ENCODE data around the gene FASTKD2. TPM values are rescaled to one million over a fixed set of nuclear protein-coding genes. Genes with fewer than 3 reads are reported as not detected.

FASTKD2 gene
- total RNA-seq, 4 donors from 2014 or later = 39.2 to 67.0 (median 46.2) TPM

DNA sequence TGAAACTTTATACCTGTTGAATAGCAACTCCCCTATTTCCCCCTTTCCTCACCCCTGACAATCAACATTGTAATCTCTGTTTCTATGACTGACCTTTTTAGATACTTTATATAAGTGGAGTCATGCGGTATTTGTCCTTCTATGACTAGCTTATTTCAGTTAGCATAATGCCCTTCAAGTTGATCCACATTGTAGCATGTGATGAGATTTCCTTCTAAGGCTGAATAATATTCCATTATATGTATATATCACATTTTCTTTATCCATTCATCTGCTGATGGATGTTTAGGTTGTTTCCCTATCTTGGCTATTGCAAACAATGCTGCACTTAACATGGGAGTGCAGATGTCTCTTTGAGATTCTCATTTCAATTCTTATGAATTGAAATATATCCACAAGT is 9.5 kb downstream of the FASTKD2 start:
- Histone ChIP-seq H3K4me3 (replicated peaks in 1 of 3) (no peak overlapping the region), H3K27me3 (no peaks in the 10 kb centered on the region), H3K4me1 (no peaks in the 10 kb centered on the region), H3K27ac (no peak overlapping the region), H3K9me3 (no peaks in the 10 kb centered on the region), H3K36me3 (peaks cover 21 to 38% of the 10 kb centered on the region in 2 donors)
- no peak for DNase-seq
- intact Hi-C loops (cut with DNase I) = no loop called here
- 95 to 100% methylated on average over 1 of the region's 1 CpG for WGBS, 2 donors
- TF ChIP-seq POLR2A (IDR thresholded peaks at IDR 0.05) = no peak
- TF ChIP-seq, protein P1, sequence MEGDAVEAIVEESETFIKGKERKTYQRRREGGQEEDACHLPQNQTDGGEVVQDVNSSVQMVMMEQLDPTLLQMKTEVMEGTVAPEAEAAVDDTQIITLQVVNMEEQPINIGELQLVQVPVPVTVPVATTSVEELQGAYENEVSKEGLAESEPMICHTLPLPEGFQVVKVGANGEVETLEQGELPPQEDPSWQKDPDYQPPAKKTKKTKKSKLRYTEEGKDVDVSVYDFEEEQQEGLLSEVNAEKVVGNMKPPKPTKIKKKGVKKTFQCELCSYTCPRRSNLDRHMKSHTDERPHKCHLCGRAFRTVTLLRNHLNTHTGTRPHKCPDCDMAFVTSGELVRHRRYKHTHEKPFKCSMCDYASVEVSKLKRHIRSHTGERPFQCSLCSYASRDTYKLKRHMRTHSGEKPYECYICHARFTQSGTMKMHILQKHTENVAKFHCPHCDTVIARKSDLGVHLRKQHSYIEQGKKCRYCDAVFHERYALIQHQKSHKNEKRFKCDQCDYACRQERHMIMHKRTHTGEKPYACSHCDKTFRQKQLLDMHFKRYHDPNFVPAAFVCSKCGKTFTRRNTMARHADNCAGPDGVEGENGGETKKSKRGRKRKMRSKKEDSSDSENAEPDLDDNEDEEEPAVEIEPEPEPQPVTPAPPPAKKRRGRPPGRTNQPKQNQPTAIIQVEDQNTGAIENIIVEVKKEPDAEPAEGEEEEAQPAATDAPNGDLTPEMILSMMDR (IDR thresholded peaks at IDR 0.05) = no peak

DNA sequence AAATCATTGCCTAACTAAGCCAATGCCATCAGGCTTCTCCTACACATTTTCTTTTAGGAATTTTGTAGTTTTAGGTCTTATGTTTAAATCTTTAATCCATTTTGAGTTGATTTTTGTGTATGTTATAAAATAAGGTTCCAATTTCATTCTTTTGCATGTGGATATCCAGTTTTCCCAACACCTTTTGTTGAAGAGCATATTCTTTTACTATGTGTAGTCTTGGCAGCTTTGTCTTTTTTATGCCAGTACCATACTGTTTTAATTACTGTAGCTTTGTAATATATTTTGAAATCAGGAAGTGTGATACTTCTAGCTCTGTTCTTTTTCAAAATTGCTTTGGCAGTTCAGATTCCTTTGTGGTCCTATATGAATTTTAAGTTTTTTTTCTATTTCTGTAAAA is 11.0 kb downstream of the FASTKD2 start:
- Histone ChIP-seq H3K4me3 (replicated peaks in 1 of 3) (no peak overlapping the region), H3K27ac (no peak overlapping the region), H3K36me3 (peaks cover 24 to 39% of the 10 kb centered on the region in 2 donors), H3K4me1 (no peaks in the 10 kb centered on the region), H3K9me3 (no peaks in the 10 kb centered on the region), H3K27me3 (no peaks in the 10 kb centered on the region)
- TF ChIP-seq, protein P1 (IDR thresholded peaks at IDR 0.05) = no peak
- TF ChIP-seq POLR2A (IDR thresholded peaks at IDR 0.05) = no peak
- no peak for DNase-seq
- intact Hi-C loops (cut with DNase I) = no loop called here

DNA sequence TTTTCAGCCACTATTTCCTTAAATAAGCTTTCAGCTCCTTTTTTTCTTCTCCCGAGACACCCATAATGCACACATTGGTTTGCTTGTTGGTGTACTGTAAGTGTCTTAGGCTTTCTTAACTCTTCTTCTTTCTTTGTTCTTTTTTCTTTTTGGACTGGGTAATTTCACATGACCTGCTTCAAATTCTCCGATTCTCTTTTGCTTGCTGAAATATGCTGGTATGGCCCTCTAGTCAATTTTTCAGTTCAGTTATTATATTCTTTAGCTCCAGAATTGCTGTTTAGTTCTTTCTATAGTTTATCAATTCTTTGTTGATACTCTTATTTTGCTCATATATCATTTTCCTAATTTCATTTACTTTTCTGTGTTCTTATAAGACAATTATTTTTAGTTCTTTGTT is 15.3 kb downstream of the FASTKD2 start:
- WGBS, 2 donors = 96 to 98% methylated on average over 2 of the region's 2 CpGs
- no peaks in the 10 kb centered on the region for H3K4me1 ChIP-seq
- intact Hi-C loops (cut with DNase I) = no loop called here
- no peak overlapping the region for H3K4me3 ChIP-seq (replicated peaks in 1 of 3)
- no peaks in the 10 kb centered on the region for H3K9me3 ChIP-seq
- no peak for TF ChIP-seq POLR2A (IDR thresholded peaks at IDR 0.05)
- TF ChIP-seq, protein P1 (IDR thresholded peaks at IDR 0.05) = no peak
- peaks cover 17 to 38% of the 10 kb centered on the region in 2 donors for H3K36me3 ChIP-seq
- no peak overlapping the region for H3K27ac ChIP-seq
- no peak for DNase-seq
- no peaks in the 10 kb centered on the region for H3K27me3 ChIP-seq

DNA sequence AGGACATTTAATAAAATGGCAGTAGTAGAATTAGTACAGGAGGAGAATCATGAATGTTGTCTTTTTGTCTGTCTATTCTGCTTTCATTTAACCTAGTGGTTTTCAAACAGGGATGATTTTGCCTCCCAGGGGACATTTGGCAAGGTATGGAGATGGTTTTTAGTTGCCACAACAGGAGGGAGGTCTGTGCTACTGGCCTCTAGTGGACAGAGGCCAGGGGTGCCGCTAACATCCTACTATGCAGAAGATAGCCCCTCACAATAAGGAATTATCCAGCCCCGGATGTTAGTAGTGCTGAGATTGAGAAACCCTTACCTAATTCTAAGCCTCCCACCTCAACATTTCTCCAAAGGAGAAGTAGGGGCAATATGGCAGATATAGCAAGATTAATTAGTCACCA is 18.3 kb downstream of the FASTKD2 start:
- Histone ChIP-seq H3K4me3 (replicated peaks in 1 of 3) (no peak overlapping the region), H3K4me1 (no peaks in the 10 kb centered on the region), H3K27ac (no peak overlapping the region), H3K9me3 (no peaks in the 10 kb centered on the region), H3K36me3 (peaks cover 33 to 51% of the 10 kb centered on the region in 2 donors), H3K27me3 (no peaks in the 10 kb centered on the region)
- intact Hi-C loops (cut with DNase I) = no loop called here
- DNase-seq = no peak
- TF ChIP-seq, protein P1 (IDR thresholded peaks at IDR 0.05) = peak in 2 of 6 experiments; percentile 7 to 20
- no peak for TF ChIP-seq POLR2A (IDR thresholded peaks at IDR 0.05)
- WGBS, 2 donors = 79 to 83% methylated on average over 2 of the region's 2 CpGs

DNA sequence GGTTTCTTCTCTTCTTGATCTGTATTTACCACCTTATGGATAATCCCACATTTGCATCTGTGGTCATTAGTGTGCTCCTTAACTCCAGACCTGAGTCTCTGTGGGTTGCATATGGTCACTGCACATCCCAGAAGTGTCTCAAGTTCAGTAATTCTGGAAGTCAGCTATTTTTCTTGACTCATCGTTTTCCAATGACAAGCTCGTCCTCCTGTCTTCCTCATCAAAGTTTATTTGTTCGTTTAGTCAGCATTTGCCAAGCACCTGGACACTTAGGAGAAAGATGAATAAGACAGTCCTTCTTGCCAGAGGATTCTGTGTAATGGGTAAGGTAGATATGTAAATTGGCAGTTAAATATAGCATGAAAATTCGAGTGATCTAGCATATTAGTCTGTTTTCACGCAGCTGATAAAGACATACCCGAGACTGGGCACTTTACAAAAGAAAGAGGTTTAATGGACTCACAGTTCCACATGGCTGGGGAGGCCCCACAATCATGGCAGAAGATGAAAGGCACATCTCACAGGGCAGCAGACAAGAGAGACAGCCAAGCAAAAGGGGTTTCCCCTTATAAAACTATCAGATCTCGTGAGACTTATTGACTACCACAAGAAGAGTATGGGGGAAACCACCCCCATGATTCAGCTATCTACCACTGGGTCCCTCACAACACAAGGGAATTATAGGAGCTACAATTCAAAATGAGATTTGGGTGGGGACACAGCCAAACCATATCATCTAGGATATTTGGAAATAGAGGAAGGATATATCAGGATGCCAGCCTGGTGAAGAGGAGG is 19.4 kb downstream of the FASTKD2 start:
- 92% methylated on average over 7 of the region's 7 CpGs for WGBS, 2 donors
- no peaks in the 10 kb centered on the region for H3K27me3 ChIP-seq
- TF ChIP-seq POLR2A (IDR thresholded peaks at IDR 0.05) = no peak
- TF ChIP-seq, protein P1 (IDR thresholded peaks at IDR 0.05) = no peak
- no peak overlapping the region for H3K27ac ChIP-seq
- no peak for DNase-seq
- intact Hi-C loops (cut with DNase I) = no loop called here
- no peaks in the 10 kb centered on the region for H3K4me1 ChIP-seq
- peaks cover 37 to 55% of the 10 kb centered on the region in 2 donors for H3K36me3 ChIP-seq
- no peak overlapping the region for H3K4me3 ChIP-seq (replicated peaks in 1 of 3)
- H3K9me3 ChIP-seq = no peaks in the 10 kb centered on the region
